Uterus (tissue), 4 donors: Measurements from ENCODE around the gene ZNF865. TPM values are rescaled to one million over a fixed set of nuclear protein-coding genes. Genes with fewer than 3 reads are reported as not detected.

Experiments
- DNase-seq, 2 donors: peaks; one replicate each; pipeline ENCODE4 v3.0.0-alpha.2; 2019 to 2020
- H3K27ac ChIP-seq, 2 donors: fragments of 200-600 bp; sonication (generic); 1 replicate in 1 of 2; 2 replicates in 1 of 2; pipeline ENCODE4 v1.5.1; 2016 to 2018
- H3K27me3 ChIP-seq, 2 donors: fragments of 200-600 bp; sonication (generic); one replicate each; pipeline ENCODE4 v1.5.1; 2018 to 2019; ENCODE audit warnings: control low read depth in 1 of 2
- H3K36me3 ChIP-seq, 2 donors: fragments of 200-600 bp; sonication (generic); one replicate each; pipeline ENCODE4 v1.5.1; 2019; ENCODE audit warnings: control low read depth in 1 of 2
- H3K4me1 ChIP-seq, 2 donors: fragments of 200-600 bp; sonication (generic); one replicate each; pipeline ENCODE4 v1.5.1; 2018 to 2019; ENCODE audit warnings: control low read depth in 1 of 2
- H3K4me3 ChIP-seq, 2 donors: fragments of 200-600 bp; sonication (generic); 1 replicate in 1 of 2; 2 replicates in 1 of 2; pipeline ENCODE4 v1.5.1; 2018 to 2019; ENCODE audit warnings: mild to moderate bottlenecking in 1 of 2
- H3K9me3 ChIP-seq, 2 donors: fragments of 200-600 bp; sonication (generic); one replicate each; pipeline ENCODE4 v1.5.1; 2019; ENCODE audit warnings: control low read depth in 1 of 2
- POLR2A ChIP-seq, 2 donors: fragments of 450-650 bp; IDR thresholded peaks; one replicate each; pipeline ENCODE4 v1.6.1; 2016; ENCODE audit warnings: antibody characterized with exemption in 2 of 2, mild to moderate bottlenecking in 1 of 2, moderate library complexity in 1 of 2
- intact Hi-C: fragments of 100-400 bp; cut with DNase I; formaldehyde crosslinking; loops from one replicate; pipeline ENCODE4 v1.15.1; 2023; ENCODE audit warnings: low total_unique reads
- total RNA-seq, 4 donors: library from RNA; depleted of rRNA in 3 of 4; stranded (reverse); fragments of >200 nt in 3 of 4; gene quantifications; one replicate each; pipeline versions ENCODE4 v1.1.0 to v1.2.4, GENCODE V29; 2014 to 2023
- TF ChIP-seq, protein P1 (sequence below), 4 experiments: fragments of 200-600 bp in 2 of 4; fragments of 450-650 bp in 2 of 4; sonication (generic) in 2 of 4; IDR thresholded peaks; one replicate each; pipeline ENCODE4 v1.5.1; 2016 to 2019; ENCODE audit warnings: antibody characterized with exemption in 4 of 4, mild to moderate bottlenecking in 2 of 4, moderate library complexity in 1 of 4
- donor health status: DM: yes; HTN: yes; CAD: no.

The ZNF865 gene
- total RNA-seq, 4 donors from 2014 or later = 2.0 to 24.2 (median 3.2) TPM; not detected in 1

- Histone ChIP-seq H3K4me1 (peaks cover 0 to 18% of the 10 kb centered on the region in 2 donors), H3K27ac (no peak overlapping the region), H3K36me3 (no peaks in the 10 kb centered on the region), H3K27me3 (no peaks in the 10 kb centered on the region), H3K9me3 (no peaks in the 10 kb centered on the region), H3K4me3 (no peak overlapping the region)
- intact Hi-C loops = loop anchor here (10.0 kb wide), 1 partner anchor 531 kb away; the partner anchor contains the start of gene PPP1R12C
- TF ChIP-seq, protein P1, sequence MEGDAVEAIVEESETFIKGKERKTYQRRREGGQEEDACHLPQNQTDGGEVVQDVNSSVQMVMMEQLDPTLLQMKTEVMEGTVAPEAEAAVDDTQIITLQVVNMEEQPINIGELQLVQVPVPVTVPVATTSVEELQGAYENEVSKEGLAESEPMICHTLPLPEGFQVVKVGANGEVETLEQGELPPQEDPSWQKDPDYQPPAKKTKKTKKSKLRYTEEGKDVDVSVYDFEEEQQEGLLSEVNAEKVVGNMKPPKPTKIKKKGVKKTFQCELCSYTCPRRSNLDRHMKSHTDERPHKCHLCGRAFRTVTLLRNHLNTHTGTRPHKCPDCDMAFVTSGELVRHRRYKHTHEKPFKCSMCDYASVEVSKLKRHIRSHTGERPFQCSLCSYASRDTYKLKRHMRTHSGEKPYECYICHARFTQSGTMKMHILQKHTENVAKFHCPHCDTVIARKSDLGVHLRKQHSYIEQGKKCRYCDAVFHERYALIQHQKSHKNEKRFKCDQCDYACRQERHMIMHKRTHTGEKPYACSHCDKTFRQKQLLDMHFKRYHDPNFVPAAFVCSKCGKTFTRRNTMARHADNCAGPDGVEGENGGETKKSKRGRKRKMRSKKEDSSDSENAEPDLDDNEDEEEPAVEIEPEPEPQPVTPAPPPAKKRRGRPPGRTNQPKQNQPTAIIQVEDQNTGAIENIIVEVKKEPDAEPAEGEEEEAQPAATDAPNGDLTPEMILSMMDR (IDR thresholded peaks at IDR 0.05) = no peak
- TF ChIP-seq POLR2A (IDR thresholded peaks at IDR 0.05) = no peak
- no peak for DNase-seq
These were observed 40.0 kb downstream of the ZNF865 start for GRCh38 chr19:55645512-55645881.

DNA sequence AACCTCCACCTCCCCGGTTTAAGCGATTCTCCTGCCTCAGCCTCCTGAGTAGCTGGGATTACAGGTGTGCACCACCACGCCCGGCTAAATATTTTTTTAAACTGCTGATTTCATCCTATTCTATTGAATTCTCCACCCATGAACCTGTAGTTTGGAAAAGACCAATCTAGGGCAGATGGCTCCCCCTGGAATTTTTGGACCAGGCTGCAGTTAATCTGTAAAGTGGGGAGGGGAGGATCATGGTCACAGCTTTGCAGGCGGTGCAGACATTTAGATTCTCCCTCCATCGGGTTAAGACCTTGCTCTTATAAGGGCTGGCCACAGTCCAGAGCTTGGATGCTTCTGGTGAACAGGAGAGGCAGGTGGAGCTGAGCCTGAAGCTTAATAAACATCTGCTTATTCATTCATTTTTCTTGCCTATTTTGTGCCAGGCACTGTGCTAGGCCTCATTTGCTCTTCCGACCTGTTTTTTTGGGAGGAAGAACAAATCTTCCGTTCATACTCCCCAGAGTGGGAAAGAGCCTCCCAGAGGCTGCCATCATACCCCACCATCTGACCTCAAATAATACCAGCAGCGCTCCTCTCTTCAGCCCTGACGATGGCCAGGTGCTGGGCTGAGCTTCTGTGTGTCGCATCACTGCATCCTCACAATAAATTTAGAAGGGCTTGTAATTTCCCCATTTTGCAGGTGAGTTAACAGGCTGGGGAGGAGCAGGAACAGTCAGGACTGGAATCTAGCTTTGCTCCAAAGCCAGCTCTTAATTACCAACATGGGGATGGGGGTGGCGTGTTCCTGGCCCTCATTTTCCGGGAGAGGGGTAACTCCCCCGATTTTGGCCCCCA, 41.7 kb downstream of the ZNF865 start:
- Histone ChIP-seq H3K4me3 (peak overlapping the region; percentile 54 to 70), H3K36me3 (no peaks in the 10 kb centered on the region), H3K27ac (peak overlapping the region; percentile 86), H3K4me1 (peaks cover 0 to 16% of the 10 kb centered on the region in 2 donors), H3K9me3 (no peaks in the 10 kb centered on the region), H3K27me3 (no peaks in the 10 kb centered on the region)
- no peak for DNase-seq
- intact Hi-C loops = loop anchor here (10.0 kb wide), 1 partner anchor 532 kb away; the partner anchor contains the start of gene PPP1R12C
- TF ChIP-seq, protein P1 (IDR thresholded peaks at IDR 0.05) = no peak
- no peak for TF ChIP-seq POLR2A (IDR thresholded peaks at IDR 0.05)

DNA sequence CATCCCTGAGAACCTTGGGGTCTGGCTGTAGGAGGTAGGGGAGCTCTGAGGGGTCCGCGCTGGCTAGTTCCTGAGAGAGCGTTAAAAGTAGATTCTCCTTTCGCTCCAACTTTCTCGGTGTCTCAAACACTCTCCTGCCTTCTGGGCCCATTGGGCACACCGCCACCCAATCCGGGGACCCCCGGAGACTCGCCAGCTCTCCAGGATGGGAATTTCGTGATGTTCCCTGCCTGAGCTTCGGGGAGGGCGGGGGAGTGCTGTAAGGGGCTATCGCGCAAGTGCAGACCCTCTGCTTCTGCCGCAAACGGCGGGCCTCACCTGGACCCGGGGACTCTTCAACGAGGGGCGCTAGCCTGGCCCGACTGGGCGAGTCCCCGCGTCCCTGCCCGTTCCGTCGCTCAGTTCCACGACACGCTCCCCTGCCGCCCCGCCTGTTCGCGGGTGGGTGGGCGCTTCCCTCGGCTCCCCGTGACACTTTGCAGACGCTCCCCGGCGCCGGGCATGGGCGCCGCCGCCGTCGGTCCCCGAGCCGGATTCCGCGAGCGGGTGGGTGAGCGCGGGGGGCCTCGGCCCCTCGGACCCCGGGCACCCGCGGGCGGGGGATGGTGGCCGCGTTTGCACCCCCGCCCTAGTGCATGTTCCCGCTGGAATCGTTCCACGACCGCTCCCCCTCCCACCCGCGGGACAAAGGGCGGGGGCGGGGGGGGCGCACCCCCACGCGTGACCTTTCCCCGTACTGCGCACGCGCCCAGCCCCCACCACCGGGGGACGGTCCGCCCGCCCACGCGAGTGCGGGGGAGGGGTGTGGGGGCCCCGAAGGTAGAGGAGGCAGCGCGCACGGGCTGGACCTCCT, 42.5 kb downstream of the ZNF865 start, which contains the start of gene CCDC106:
CCDC106 (plus strand) TSS at position 481 of the 853 bp plus-strand sequence. CDS start 835 bp downstream, outside the sequence.
- intact Hi-C loops = loop anchor here (10.0 kb wide), 1 partner anchor 533 kb away; the partner anchor contains the start of gene PPP1R12C
- Histone ChIP-seq H3K27me3 (no peaks in the 10 kb centered on the region), H3K4me3 (peak within 1 kb of the TSS; percentile 54 to 70), H3K27ac (peak within 1 kb of the TSS; percentile 86), H3K36me3 (no peaks in the 10 kb centered on the region), H3K9me3 (no peaks in the 10 kb centered on the region), H3K4me1 (peaks cover 0 to 12% of the 10 kb centered on the region in 2 donors)
- DNase-seq = peak; percentile 78 to 81
- TF ChIP-seq POLR2A (IDR thresholded peaks at IDR 0.05) = peak in 1 of 2 donors; percentile 23
- TF ChIP-seq, protein P1 (IDR thresholded peaks at IDR 0.05) = peak in 1 of 4 experiments; percentile 12

DNA sequence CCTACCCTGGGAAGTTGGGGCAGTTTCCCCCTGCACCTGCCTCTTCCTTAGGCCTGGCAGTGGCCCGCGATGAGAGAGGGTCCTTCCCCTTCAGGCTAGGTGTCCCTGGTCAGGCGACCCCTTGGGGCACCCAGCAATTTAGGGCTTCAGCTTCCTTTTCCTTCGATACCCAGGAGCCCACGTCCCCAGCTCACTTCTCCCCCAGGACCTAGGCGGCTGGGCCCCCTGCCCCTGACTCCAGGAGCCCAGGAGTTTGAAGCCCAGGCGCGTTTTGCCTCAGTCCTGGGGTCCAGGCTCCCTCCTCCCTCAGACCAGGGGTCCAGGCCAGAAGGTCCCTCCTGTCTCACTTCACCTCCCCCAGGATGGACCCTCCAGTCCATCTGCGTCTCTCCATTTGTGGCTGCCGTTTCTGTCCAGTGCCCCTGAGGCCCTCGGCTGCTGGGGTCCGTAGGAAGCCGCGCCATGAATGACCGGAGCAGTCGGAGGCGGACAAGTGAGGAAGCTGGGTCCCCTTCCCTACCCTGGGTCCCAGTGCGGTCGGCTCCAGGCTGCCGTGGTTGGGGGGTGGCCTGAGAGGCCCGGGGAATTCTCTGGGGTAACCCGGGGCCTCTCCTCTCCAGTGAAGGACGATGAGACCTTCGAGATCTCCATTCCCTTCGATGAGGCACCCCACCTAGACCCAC, 43.3 kb downstream of the ZNF865 start:
- H3K27ac ChIP-seq = peak overlapping the region; percentile 86
- no peaks in the 10 kb centered on the region for H3K9me3 ChIP-seq
- no peak for DNase-seq
- H3K4me1 ChIP-seq = peaks cover 0 to 12% of the 10 kb centered on the region in 2 donors
- no peaks in the 10 kb centered on the region for H3K36me3 ChIP-seq
- TF ChIP-seq POLR2A (IDR thresholded peaks at IDR 0.05) = no peak
- TF ChIP-seq, protein P1 (IDR thresholded peaks at IDR 0.05) = no peak
- H3K27me3 ChIP-seq = no peaks in the 10 kb centered on the region
- intact Hi-C loops = loop anchor here (10.0 kb wide), 1 partner anchor 534 kb away; the partner anchor contains the start of gene PPP1R12C
- peak overlapping the region; percentile 54 to 70 for H3K4me3 ChIP-seq
